H1 (cell line): ENCODE measurements around the gene C16orf95. TPM values are rescaled to one million over a fixed set of nuclear protein-coding genes. Genes with fewer than 3 reads are reported as not detected.

Experiments used
- CTCF ChIA-PET: fragments of 300-600 bp; sonication (Branson Sonifier 250); formaldehyde crosslinking; loops from one replicate; lab custom pipeline; 2021; ENCODE audit not compliant: partially characterized antibody; lab: Charles Lee
- POLR2A ChIA-PET: fragments of 300-600 bp; sonication (Branson Sonifier 250); formaldehyde crosslinking; loops from one replicate; lab custom pipeline; 2021; ENCODE audit warnings: inconsistent platforms; ENCODE audit not compliant: partially characterized antibody; lab: Charles Lee
- DNase-seq, 2 experiments: peaks; one replicate each; pipeline versions ENCODE4 v3.0.0 to v3.0.0-alpha.2; 2010 to 2022; ENCODE audit warnings: low spot score in 2 of 2, low read depth in 1 of 2, mixed read lengths in 1 of 2
- FAIRE-seq: peaks from 2 replicates; lab custom pipeline; 2011; peaks lifted over from hg19 to GRCh38; lab: Jason Lieb, UNC
- H2AFZ ChIP-seq: 2 replicates; pipeline ENCODE4 v1.8.1; 2012; ENCODE audit warnings: low read length, inconsistent platforms
- H2AK5ac ChIP-seq: 2 replicates; pipeline ENCODE4 v1.6.1; 2013; ENCODE audit warnings: low read depth, low read length
- H2BK120ac ChIP-seq: replicated peaks from 2 replicates; pipeline ENCODE3; 2013; ENCODE audit warnings: low read depth, low read length, inconsistent platforms
- H2BK12ac ChIP-seq: 2 replicates; pipeline ENCODE4 v1.6.1; 2013; ENCODE audit warnings: low read depth, low read length
- H2BK15ac ChIP-seq: 2 replicates; pipeline ENCODE4 v1.6.1; 2013; ENCODE audit warnings: low read length
- H2BK20ac ChIP-seq: 2 replicates; pipeline ENCODE4 v1.6.1; 2013; ENCODE audit warnings: low read length
- H2BK5ac ChIP-seq: 2 replicates; pipeline ENCODE4 v1.6.1; 2013; ENCODE audit warnings: low read depth, low read length
- H3K14ac ChIP-seq: 2 replicates; pipeline ENCODE4 v1.6.1; 2013; ENCODE audit warnings: inconsistent platforms; ENCODE audit not compliant: insufficient read length
- H3K18ac ChIP-seq: 2 replicates; pipeline ENCODE4 v1.6.1; 2013; ENCODE audit warnings: low read length; ENCODE audit errors: extremely low read depth
- H3K23ac ChIP-seq: 2 replicates; pipeline ENCODE4 v1.6.1; 2013; ENCODE audit warnings: inconsistent platforms; ENCODE audit not compliant: insufficient read length
- H3K23me2 ChIP-seq: 2 replicates; pipeline ENCODE4 v1.6.1; 2013; ENCODE audit warnings: low read depth, low read length
- H3K27ac ChIP-seq: 2 replicates; pipeline ENCODE4 v1.6.1; 2011; ENCODE audit warnings: low read depth, low read length, inconsistent platforms
- H3K27me3 ChIP-seq, 4 experiments: replicated peaks in 1 of 4; 1 replicate in 1 of 4; 2 replicates in 3 of 4; pipeline versions ENCODE4 v1.6.1 to v1.8.1; 2011 to 2013; ENCODE audit warnings: low read length in 3 of 4, mild to moderate bottlenecking in 3 of 4, inconsistent platforms in 2 of 4, mixed read lengths in 2 of 4, moderate library complexity in 1 of 4; ENCODE audit not compliant: control insufficient read depth in 3 of 4, insufficient read depth in 3 of 4; ENCODE audit errors: extremely low read depth in 1 of 4
- H3K36me3 ChIP-seq, 4 experiments: 2 replicates each; pipeline versions ENCODE4 v1.6.1 to v1.8.1; 2011 to 2013; ENCODE audit warnings: mild to moderate bottlenecking in 4 of 4, low read length in 3 of 4, moderate library complexity in 2 of 4, control low read depth in 1 of 4, inconsistent platforms in 1 of 4; ENCODE audit not compliant: insufficient read depth in 4 of 4, control insufficient read depth in 2 of 4
- H3K4ac ChIP-seq: replicated peaks from 2 replicates; pipeline ENCODE3; 2013; ENCODE audit warnings: low read length, low read depth, mixed read lengths, inconsistent platforms; ENCODE audit not compliant: insufficient read length
- H3K4me1 ChIP-seq, 4 experiments: replicated peaks in 1 of 4; 1 replicate in 1 of 4; 2 replicates in 3 of 4; pipeline versions ENCODE4 v1.6.1 to v1.8.1; 2011 to 2013; ENCODE audit warnings: low read length in 3 of 4, inconsistent platforms in 2 of 4, mixed read lengths in 1 of 4; ENCODE audit not compliant: insufficient read depth in 4 of 4, control insufficient read depth in 3 of 4
- H3K4me2 ChIP-seq, 2 experiments: 2 replicates each; pipeline versions ENCODE4 v1.6.1 to v1.8.1; 2011 to 2013; ENCODE audit warnings: low read depth in 2 of 2, low read length in 2 of 2, control low read depth in 1 of 2, inconsistent platforms in 1 of 2, mild to moderate bottlenecking in 1 of 2; ENCODE audit not compliant: insufficient read depth in 1 of 2
- H3K4me3 ChIP-seq, 4 experiments: fragments of 200-600, 300-600 bp in 1 of 4; sonication (generic), shearing (Covaris generic), sonication (Bioruptor Twin) in 1 of 4; 2 replicates each; pipeline versions ENCODE4 v1.5.1 to v1.8.1; 2011 to 2016; ENCODE audit warnings: low read length in 4 of 4, low read depth in 3 of 4, control low read depth in 2 of 4, inconsistent platforms in 2 of 4, mild to moderate bottlenecking in 2 of 4, mixed read lengths in 1 of 4, moderate library complexity in 1 of 4; ENCODE audit not compliant: insufficient read depth in 2 of 4; ENCODE audit errors: extremely low read depth in 1 of 4
- H3K56ac ChIP-seq: replicated peaks from 2 replicates; pipeline ENCODE3; 2013; ENCODE audit warnings: low read depth, mild to moderate bottlenecking, mixed read lengths, low read length, inconsistent platforms; ENCODE audit not compliant: insufficient read length
- H3K79me1 ChIP-seq: 2 replicates; pipeline ENCODE4 v1.6.1; 2013; ENCODE audit warnings: low read depth, low read length, control low read depth
- H3K79me2 ChIP-seq, 2 experiments: 2 replicates each; pipeline versions ENCODE4 v1.6.1 to v1.8.1; 2012 to 2013; ENCODE audit warnings: low read length in 2 of 2, mild to moderate bottlenecking in 2 of 2, inconsistent platforms in 1 of 2; ENCODE audit not compliant: insufficient read depth in 2 of 2, control insufficient read depth in 1 of 2
- H3K9ac ChIP-seq, 4 experiments: replicated peaks in 1 of 4; 1 replicate in 1 of 4; 2 replicates in 3 of 4; pipeline versions ENCODE4 v1.6.1 to v1.8.1; 2011 to 2013; ENCODE audit warnings: low read depth in 3 of 4, low read length in 3 of 4, control low read depth in 2 of 4, mild to moderate bottlenecking in 2 of 4, moderate library complexity in 2 of 4, inconsistent platforms in 1 of 4; ENCODE audit errors: extremely low read depth in 1 of 4
- H3K9me3 ChIP-seq, 2 experiments: 2 replicates each; pipeline versions ENCODE4 v1.6.1 to v1.8.1; 2012 to 2013; ENCODE audit warnings: mild to moderate bottlenecking in 2 of 2, moderate library complexity in 2 of 2, control low read depth in 1 of 2, inconsistent platforms in 1 of 2, low read depth in 1 of 2, low read length in 1 of 2, mixed read lengths in 1 of 2; ENCODE audit not compliant: insufficient read depth in 2 of 2
- H4K20me1 ChIP-seq, 2 experiments: replicated peaks in 1 of 2; 2 replicates each; pipeline versions ENCODE3 to v1.8.1; 2011 to 2013; ENCODE audit warnings: inconsistent platforms in 2 of 2, low read length in 2 of 2, mild to moderate bottlenecking in 1 of 2; ENCODE audit not compliant: insufficient read depth in 2 of 2, control insufficient read depth in 1 of 2
- H4K5ac ChIP-seq: 2 replicates; pipeline ENCODE4 v1.6.1; 2013; ENCODE audit warnings: low read length, low read depth, mixed read lengths, inconsistent platforms; ENCODE audit not compliant: insufficient read length
- H4K8ac ChIP-seq: 2 replicates; pipeline ENCODE4 v1.8.0; 2013; ENCODE audit warnings: mild to moderate bottlenecking, moderate library complexity, low read length, inconsistent platforms; ENCODE audit not compliant: insufficient read depth; ENCODE audit errors: extremely low read depth
- H4K91ac ChIP-seq: replicated peaks from 2 replicates; pipeline ENCODE3; 2013; ENCODE audit warnings: low read length, mixed read lengths, inconsistent platforms; ENCODE audit not compliant: insufficient read length
- ATF3 ChIP-seq: IDR thresholded peaks from 2 replicates; pipeline ENCODE4 v1.6.1; 2011; ENCODE audit warnings: low read depth, mild to moderate bottlenecking, low read length; ENCODE audit not compliant: insufficient read depth
- CREB1 ChIP-seq: IDR thresholded peaks from 2 replicates; pipeline ENCODE4 v1.6.1; 2012; ENCODE audit warnings: inconsistent platforms
- HDAC6 ChIP-seq: IDR thresholded peaks from one replicate; pipeline ENCODE4 v1.7.1; 2012; ENCODE audit warnings: low read depth, mild to moderate bottlenecking, inconsistent platforms, low read length, moderate library complexity
- RXRA ChIP-seq: IDR thresholded peaks from 2 replicates; pipeline ENCODE4 v1.6.1; 2011; ENCODE audit warnings: low read depth, mild to moderate bottlenecking, low read length, moderate library complexity; ENCODE audit not compliant: insufficient read depth
- WGBS, 2 experiments: shearing (Covaris generic) in 1 of 2; methylation state at CpG; one replicate each; pipeline versions ENCODE4 v1.1.6 to v1.1.7; 2013 to 2015; ENCODE audit warnings: low lambda C conversion rate in 2 of 2, mixed read lengths in 2 of 2, inconsistent platforms in 1 of 2, low coverage in 1 of 2, missing lambda C conversion rate in 1 of 2; ENCODE audit not compliant: insufficient replicate concordance in 2 of 2, insufficient coverage in 1 of 2, insufficient read length in 1 of 2; ENCODE audit errors: extremely low coverage in 1 of 2, missing lambda C conversion rate in 1 of 2; 5-methylcytosine and 5-hydroxymethylcytosine counted together
- polyA plus RNA-seq, 7 experiments: library from polyadenylated mRNA; depleted of rRNA in 3 of 7; stranded (reverse) in 5 of 7; unstranded in 2 of 7; fragments of >200 nt in 5 of 7; fragments of 200-250 nt in 2 of 7; gene quantifications; 1 replicate in 5 of 7; 2 replicates in 1 of 7; 4 replicates in 1 of 7; pipeline versions ENCODE4 v1.2.1 to v1.2.3, GENCODE V29; 2011 to 2013; ENCODE audit warnings: missing spikeins in 2 of 7, mixed read lengths in 2 of 7
- total RNA-seq: library from RNA; stranded (reverse); fragmentation: NEBNext Ultra II Directional; extraction: Animal tissue kit (Norgen Biotek cat#: 25700); gene quantifications from 2 replicates; pipeline ENCODE4 v1.2.1, GENCODE V29; 2021

C16orf95 gene
- total and polyA plus RNA-seq, 2 of the 8 experiments (the other 6 are each of a cell fraction or from before 2014, with no cell fraction given), result 5.0 to 5.4 TPM

DNA sequence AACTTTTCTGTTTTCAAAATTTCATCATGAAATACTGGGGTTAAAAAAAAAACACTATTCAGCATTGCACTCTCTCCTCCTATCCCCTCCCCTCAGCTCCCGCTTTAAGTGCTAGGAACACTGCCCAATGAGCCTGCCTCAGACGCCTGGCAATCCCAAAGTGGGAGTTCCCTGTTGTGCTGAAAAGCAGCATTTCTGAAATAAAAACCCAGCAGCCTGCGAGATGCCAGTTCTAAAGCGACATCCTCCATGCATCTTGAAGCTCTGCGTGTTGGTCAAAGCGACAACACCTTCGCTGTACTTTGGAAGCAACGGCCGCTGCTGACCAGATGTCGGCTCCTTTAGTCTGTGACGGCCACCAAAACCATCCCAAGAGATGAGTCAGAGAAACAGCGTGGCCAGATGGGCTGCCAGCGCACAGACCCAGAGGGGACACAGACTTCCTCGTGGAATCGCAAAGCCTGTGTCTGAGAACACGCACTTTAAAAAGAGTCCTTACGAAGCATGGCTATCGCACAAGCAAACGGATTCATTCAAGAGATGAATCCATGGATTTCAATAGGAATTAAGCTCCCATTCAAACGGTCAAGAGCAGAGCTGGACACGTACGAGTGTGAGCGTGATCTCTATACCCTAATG is 33.6 kb upstream of the C16orf95 start:
- peaks cover 0 to 1% (median 0%) of the 10 kb centered on the region in 4 experiments; a peak in 1 of 7 replicates for H3K4me1 ChIP-seq
- no peak overlapping the region for H2BK20ac ChIP-seq
- no peaks in the 10 kb centered on the region; a peak in 1 of 4 replicates for H3K79me2 ChIP-seq
- H2BK15ac ChIP-seq, result no peak overlapping the region
- no peaks in the 10 kb centered on the region for H3K27me3 ChIP-seq
- no peak overlapping the region for H2AK5ac ChIP-seq
- FAIRE-seq (no peak), DNase-seq (no peak)
- no peak overlapping the region for H4K5ac ChIP-seq
- no peak overlapping the region for H3K9ac ChIP-seq
- no peaks in the 10 kb centered on the region for H3K23me2 ChIP-seq
- H4K91ac ChIP-seq, result no peak overlapping the region
- ChIA-PET CTCF (interaction anchor here (0.8 to 1.0 kb wide), 2 partner anchors 20 to 26 kb away, joined by 3 read pairs; no protein-coding TSS in a partner anchor), POLR2A (interaction anchor here (1.0 kb wide), 1 partner anchor 29 kb away, joined by 4 read pairs; no protein-coding TSS in a partner anchor)
- no peaks in the 10 kb centered on the region for H3K9me3 ChIP-seq
- H3K56ac ChIP-seq, result no peak overlapping the region
- H3K4me3 ChIP-seq, result no peak overlapping the region
- no peak overlapping the region for H2AFZ ChIP-seq
- peaks cover 0 to 7% of the 10 kb centered on the region in 2 experiments for H4K20me1 ChIP-seq
- peaks cover 10% of the 10 kb centered on the region for H3K79me1 ChIP-seq
- no peak overlapping the region for H3K18ac ChIP-seq
- H2BK12ac ChIP-seq, result no peak overlapping the region
- H2BK120ac ChIP-seq, result no peak overlapping the region
- no peak overlapping the region for H3K14ac ChIP-seq
- H4K8ac ChIP-seq, result no peak overlapping the region
- no peak overlapping the region; the same call in 1 of the 2 replicates for H2BK5ac ChIP-seq
- peaks cover 0 to 3% (median 0%) of the 10 kb centered on the region in 4 experiments; a peak in 2 of 8 replicates for H3K36me3 ChIP-seq
- H3K4me2 ChIP-seq, result no peak overlapping the region
- no peak overlapping the region for H3K27ac ChIP-seq
- H3K4ac ChIP-seq, result no peak overlapping the region
- H3K23ac ChIP-seq, result no peak overlapping the region
- 94% methylated on average over 23 of the region's 23 CpGs; no CpG with 5 or more reads in 1 of the 2 experiments for WGBS, 2 experiments
- TF ChIP-seq ATF3 (no peak), CREB1 (no peak), RXRA (no peak), HDAC6 (no peak)
